Ramos (cell line): ENCODE results near the gene SUN2.
"Not testable (repeated sequence)": the region's sequence is repeated elsewhere in the genome, so short reads cannot be mapped to it uniquely, and the experiment has no call there.

Source experiments
- in situ Hi-C: fragments of 300-500 bp; cut with MboI; formaldehyde crosslinking; loops from one replicate; pipeline ENCODE4 v1.14.3; 2022; ENCODE audit warnings: low sequenced_read_pairs; ENCODE audit not compliant: unreplicated experiment

Gene SUN2

GRCh38 chr22:38755911-38756532 is at the start of gene SUN2:
Gene SUN2, minus strand, starts transcription at chr22:38755998. Its CDS starts 3,370 bp downstream, at chr22:38752628.
- in situ Hi-C loops: no loop called here

GRCh38 chr22:38805041-38805593 is 49.3 kb upstream of the SUN2 start:
- in situ Hi-C loops: not testable (repeated sequence)

- in situ Hi-C loops: no loop called here
Measured at GRCh38 chr22:38802671-38803121, 46.9 kb upstream of the SUN2 start.

GRCh38 chr22:38799265-38800002 is 43.6 kb upstream of the SUN2 start:
- in situ Hi-C loops: no loop called here

- in situ Hi-C loops: no loop called here
Measured at GRCh38 chr22:38798496-38798895, 42.7 kb upstream of the SUN2 start.

- in situ Hi-C loops: no loop called here
Measured at GRCh38 chr22:38796262-38796957, 40.6 kb upstream of the SUN2 start.

GRCh38 chr22:38795569-38795968 is 39.8 kb upstream of the SUN2 start:
- in situ Hi-C loops: no loop called here

GRCh38 chr22:38793721-38794466 is 38.1 kb upstream of the SUN2 start, which contains the start of gene DNAL4:
Gene DNAL4, minus strand, starts transcription at chr22:38794143. Its CDS starts 11,412 bp downstream, at chr22:38782731.
- in situ Hi-C loops: no loop called here

- in situ Hi-C loops: no loop called here
Measured at GRCh38 chr22:38793317-38793716, 37.5 kb upstream of the SUN2 start.

- in situ Hi-C loops: no loop called here
Measured at GRCh38 chr22:38792833-38793232, 37.0 kb upstream of the SUN2 start.

GRCh38 chr22:38789606-38790005 is 33.8 kb upstream of the SUN2 start:
- in situ Hi-C loops: loop anchor here (5.0 kb wide), 1 partner anchor 43 kb away; no protein-coding TSS in a partner anchor

GRCh38 chr22:38788846-38789245 is 33.0 kb upstream of the SUN2 start:
- in situ Hi-C loops: loop anchor here (5.0 kb wide), 1 partner anchor 43 kb away; no protein-coding TSS in a partner anchor

GRCh38 chr22:38788021-38788816 is 32.4 kb upstream of the SUN2 start:
- in situ Hi-C loops: loop anchor here (5.0 kb wide), 1 partner anchor 44 kb away; no protein-coding TSS in a partner anchor

- in situ Hi-C loops: loop anchor here (5.0 kb wide), 1 partner anchor 46 kb away; no protein-coding TSS in a partner anchor
Measured at GRCh38 chr22:38786631-38787030, 30.8 kb upstream of the SUN2 start.

GRCh38 chr22:38784856-38785255 is 29.1 kb upstream of the SUN2 start:
- in situ Hi-C loops: loop anchor here (5.0 kb wide), 1 partner anchor 47 kb away; no protein-coding TSS in a partner anchor

GRCh38 chr22:38784035-38784434 is 28.2 kb upstream of the SUN2 start:
- in situ Hi-C loops: no loop called here

GRCh38 chr22:38783095-38783615 is 27.4 kb upstream of the SUN2 start:
- in situ Hi-C loops: no loop called here

- in situ Hi-C loops: no loop called here
Measured at GRCh38 chr22:38782402-38783094, 26.8 kb upstream of the SUN2 start.
